GM21723 (cell line): ENCODE measurements around the gene CDK18.

Experiments used
- ATAC-seq: cut with Tn5 transposase; IDR thresholded peaks from one replicate; pipeline ENCODE4 v1.9.1; 2021; ENCODE audit warnings: mild to moderate bottlenecking, moderate library complexity; ENCODE audit not compliant: unreplicated experiment

The CDK18 gene

DNA sequence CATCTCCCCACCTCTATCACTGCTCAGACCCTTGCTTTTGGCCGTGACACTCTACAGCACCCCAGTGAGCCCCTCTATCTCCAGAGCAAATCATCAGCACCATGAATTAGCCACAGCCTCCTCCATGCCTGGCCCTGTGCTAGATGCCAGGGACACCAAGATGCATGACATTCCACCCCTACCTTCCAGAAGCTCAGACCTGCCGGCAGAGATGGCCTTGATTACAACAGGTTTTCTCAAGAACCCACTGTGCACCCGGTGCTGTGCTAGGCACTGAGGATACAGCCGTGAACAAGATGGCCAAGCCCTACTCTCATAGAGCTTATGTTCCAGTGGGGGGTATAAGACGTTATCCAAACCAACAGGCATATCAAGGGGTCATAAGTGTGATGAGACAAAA is 30.6 kb downstream of the CDK18 start:
- ATAC-seq: no peak

- ATAC-seq: no peak
These were observed 31.6 kb downstream of the CDK18 start for GRCh38 chr1:205535866-205536758.

DNA sequence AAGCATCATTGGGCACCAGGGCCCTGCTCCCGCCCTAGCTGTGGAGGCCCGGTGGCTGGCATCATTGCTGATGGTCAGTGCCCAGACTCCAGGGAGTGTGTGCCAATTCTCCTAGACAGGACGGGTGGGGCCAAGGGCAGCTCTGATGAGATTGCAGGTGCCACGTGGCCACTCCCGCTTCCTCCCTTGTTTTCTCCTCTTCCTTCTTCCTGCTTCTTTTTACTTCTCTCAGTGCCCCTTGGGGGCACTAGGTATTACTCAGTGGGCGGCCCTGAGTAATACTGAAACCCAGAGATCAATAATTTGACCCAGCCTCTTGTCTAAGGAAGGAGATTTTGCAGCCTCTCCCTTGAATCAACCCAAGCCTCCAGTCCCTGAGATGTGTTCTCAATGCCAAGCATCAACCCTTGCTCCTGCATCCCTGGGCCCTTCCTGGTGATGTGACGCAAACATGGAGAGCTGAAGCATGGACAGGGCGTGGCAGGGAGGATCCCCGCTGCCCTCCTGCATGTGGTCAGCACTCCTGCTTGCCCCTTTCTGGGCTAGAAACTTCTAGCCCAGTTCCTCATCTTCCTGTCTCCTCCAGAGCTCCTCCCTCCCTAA is 32.4 kb downstream of the CDK18 start:
- no peak for ATAC-seq

GRCh38 chr1:205537386-205538018 is 33.0 kb downstream of the CDK18 start:
- no peak for ATAC-seq

- no peak for ATAC-seq
These were observed 33.9 kb downstream of the CDK18 start for GRCh38 chr1:205538235-205538840.

GRCh38 chr1:205541161-205541886 is 36.9 kb downstream of the CDK18 start:
- no peak for ATAC-seq

DNA sequence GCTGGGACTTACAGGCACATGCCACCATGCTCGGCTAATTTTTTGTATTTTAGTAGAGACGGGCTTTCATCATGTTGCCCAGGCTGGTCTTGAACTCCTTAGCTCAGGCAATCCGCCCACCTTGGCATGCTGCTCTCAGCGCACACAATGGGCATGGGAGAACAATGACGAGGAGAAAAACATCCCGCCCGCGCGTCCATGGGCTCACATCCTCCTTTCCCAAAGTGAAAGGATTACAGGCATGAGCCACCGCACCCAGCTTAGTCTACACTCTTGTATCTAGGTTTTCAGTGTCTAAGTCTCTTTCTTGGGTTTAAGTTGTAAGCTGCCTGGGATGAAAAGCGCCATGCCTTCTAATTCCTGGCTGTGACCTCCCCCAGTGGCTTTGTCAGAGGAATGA is 37.9 kb downstream of the CDK18 start:
- no peak for ATAC-seq

DNA sequence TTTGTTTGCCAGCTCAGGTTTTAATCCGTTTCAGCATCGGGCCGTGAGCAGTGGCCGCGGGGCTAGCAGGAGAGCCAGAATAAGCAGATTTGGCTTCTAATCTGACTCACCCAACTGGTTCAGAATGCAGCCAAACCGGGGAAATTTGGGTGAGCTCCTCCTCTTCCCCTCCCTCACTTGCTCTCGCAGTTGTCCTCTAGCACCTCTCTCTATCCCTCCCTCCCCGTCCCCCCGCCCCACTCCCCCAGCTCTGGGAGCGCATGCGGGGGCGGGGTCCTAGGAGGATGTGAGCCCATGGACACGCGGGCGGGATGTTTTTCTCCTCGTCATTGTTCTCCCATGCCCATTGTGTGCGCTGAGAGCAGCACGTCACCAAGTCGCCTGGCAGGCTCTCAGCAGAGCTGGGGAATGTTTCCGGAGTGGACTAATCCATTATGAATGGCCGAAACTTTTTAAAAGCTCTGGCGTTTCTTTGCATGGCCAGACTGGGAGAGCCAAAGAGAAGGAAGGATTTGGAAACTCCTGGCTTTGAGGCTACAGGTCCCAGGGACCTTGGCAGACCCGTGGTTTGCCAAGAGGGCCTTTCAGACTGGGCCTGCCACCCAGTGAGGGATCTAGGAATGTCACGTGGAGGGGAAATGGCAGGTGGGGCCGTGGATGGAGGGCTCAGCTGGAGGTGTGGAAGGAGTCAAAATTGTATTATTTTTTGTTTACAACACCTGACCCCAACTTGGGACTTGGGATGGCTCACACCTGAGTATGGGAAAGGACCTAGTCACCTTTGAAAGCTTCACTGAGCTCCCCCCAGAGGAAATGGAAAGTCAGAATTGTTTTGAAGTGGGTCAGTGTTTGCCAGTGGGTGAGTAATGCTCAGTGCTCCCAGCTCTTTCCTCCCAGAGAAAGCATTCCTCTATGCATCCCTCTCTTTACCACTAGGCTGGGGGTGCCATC is 39.2 kb downstream of the CDK18 start:
- no peak for ATAC-seq

GRCh38 chr1:205545001-205545919 is 40.8 kb downstream of the CDK18 start:
- ATAC-seq: no peak

DNA sequence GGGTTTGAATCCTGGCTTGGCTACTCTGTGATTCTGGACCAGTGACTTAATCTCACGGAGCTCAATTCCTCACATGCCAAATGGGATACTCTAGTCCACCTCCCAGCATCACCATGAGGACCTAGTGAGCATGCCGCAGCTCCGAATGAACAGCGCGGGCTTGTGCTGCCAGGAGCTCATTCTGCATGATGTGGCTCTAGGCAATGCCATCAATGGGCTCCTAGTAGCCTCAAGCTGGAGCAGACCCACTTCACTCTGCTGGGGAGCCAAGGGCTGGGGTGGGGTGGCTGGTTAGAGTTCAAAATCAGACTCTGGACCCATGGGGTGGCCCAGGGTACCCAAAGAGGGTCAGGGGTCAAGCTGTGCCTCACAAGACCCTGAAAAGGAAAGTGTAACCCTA is 41.5 kb downstream of the CDK18 start:
- ATAC-seq: no peak

DNA sequence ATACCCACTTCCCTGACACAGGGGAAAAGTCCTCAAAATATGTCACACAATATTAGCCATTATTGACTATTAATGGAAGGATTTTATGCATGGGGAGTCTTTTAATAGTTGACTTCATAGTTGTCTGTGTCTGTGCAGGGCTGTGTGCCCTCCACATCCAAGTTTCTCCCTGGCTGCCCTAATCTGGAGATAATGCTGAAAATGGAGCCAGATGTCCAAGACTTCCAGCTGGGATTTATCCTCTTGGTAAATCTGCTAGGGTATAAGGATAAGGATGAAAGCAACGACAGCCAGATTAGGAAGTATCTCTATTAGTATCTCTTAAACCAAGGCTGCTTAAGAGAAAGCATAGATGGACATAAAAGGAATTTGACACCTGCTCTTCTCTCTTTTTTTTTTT is 42.1 kb downstream of the CDK18 start:
- ATAC-seq: no peak

GRCh38 chr1:205547936-205548827 is 43.7 kb downstream of the CDK18 start:
- ATAC-seq: no peak

DNA sequence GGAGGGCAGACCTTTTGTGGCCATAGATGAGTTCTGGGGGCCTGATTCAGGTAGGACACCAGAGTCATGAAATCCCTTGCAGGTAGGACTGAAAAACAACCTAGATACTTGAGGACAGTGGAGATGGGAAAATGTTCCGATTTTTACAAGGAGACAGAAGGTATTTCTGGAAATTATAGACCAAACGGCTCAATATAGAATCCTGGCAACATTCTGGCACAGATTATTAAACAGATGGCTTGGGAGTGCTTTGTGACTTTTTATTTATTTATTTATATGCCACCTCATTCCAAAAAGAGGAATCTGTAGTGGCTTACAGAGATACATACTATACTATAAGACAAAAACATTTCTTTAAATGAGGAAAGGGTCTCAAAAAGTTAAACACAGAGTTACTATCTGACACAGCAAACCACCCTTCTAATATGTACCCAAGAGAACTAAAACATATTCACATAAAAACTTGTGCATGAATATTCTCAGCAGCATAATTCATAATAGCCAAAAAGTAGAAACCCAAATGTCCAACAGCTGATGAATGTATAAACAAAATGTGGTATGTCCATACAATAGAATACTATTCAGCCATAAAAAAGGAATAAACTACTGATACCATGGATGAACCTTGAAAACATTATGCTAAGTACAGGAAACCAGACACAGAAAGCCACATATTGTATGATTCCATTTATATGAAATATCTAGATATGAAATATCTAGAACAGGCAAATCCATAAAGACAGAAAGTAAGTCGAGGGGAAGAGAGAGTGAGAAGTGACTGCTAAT is 49.8 kb downstream of the CDK18 start:
- ATAC-seq: no peak

GRCh38 chr1:205561501-205562203 is 57.2 kb downstream of the CDK18 start:
- ATAC-seq: no peak

DNA sequence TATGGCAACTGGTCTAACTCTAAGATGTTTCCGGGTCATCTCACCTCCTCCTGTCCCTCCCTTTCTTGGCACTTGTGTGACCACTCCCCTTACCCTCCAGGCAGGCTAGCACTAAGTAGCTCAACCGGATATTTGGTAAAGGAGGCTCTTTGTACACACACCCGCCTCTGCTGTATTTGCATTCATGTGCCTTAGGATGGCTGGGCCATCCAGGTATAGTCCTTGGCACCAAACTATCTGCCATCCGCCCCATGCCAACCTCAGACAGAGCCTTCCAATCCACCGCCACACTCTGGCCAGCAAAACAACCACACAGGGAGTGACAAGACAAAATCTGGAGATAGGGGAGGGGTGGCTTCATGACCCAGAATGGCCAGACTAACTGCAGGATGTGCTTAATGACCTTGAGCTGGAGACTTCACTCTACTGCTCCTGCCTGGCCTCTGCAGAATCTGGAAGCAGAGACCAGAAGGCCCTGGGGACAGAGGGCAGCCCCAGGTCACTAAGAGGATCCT is 59.5 kb downstream of the CDK18 start:
- ATAC-seq: no peak

DNA sequence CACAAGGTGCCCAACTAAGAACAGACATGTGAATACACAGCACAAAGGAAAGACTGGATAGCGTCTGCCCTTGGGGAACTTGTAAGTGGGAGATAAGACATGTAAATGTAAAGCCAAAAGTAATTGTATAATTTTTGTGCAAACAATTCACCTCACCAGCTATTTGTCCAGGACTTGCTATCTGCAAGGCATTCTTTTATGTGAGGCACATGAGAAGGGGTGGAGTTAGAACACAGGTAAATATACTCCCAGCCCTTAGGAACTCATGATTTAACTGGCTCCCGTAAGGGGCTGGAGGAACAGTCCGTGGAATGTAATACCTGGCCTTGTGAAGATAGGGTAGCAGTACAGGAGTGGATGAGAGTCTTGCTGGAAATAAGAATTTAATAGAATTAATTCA is 61.3 kb downstream of the CDK18 start:
- ATAC-seq: no peak
